Activated T-cell treated with anti-CD3 and anti-CD28 coated beads for 1 hour (primary cell): Measurements from ENCODE around the gene BCL7C.

Experiments used
- DNase-seq: peaks from one replicate; pipeline ENCODE4 v3.0.0-alpha.2; 2020; ENCODE audit warnings: low read depth

Gene BCL7C

GRCh38 chr16:30922420-30922959 lies 28.6 kb upstream of the BCL7C start:
- peak; percentile 97 for DNase-seq

GRCh38 chr16:30921748-30922419 lies 28.0 kb upstream of the BCL7C start:
- peak; percentile 83 for DNase-seq

- no peak for DNase-seq
Measured at GRCh38 chr16:30921459-30921747, 27.5 kb upstream of the BCL7C start.

GRCh38 chr16:30920891-30921290 lies 27.0 kb upstream of the BCL7C start:
- no peak for DNase-seq

GRCh38 chr16:30918614-30919013 lies 24.7 kb upstream of the BCL7C start:
- no peak for DNase-seq

- DNase-seq = no peak
Measured at GRCh38 chr16:30914830-30915229, 21.0 kb upstream of the BCL7C start.

- DNase-seq = no peak
Measured at GRCh38 chr16:30912794-30913412, 19.0 kb upstream of the BCL7C start.

- no peak for DNase-seq
Measured at GRCh38 chr16:30910427-30911029, 16.7 kb upstream of the BCL7C start.

GRCh38 chr16:30907064-30907463 lies 13.2 kb upstream of the BCL7C start:
- no peak for DNase-seq

GRCh38 chr16:30904114-30904780 lies 10.4 kb upstream of the BCL7C start:
- no peak for DNase-seq

GRCh38 chr16:30903596-30903995 lies 9.7 kb upstream of the BCL7C start:
- DNase-seq = no peak

- DNase-seq = no peak
Measured at GRCh38 chr16:30903002-30903401, 9.1 kb upstream of the BCL7C start.

- DNase-seq = peak; percentile 41
Measured at GRCh38 chr16:30902029-30902972, 8.4 kb upstream of the BCL7C start.

- no peak for DNase-seq
Measured at GRCh38 chr16:30901201-30902028, 7.5 kb upstream of the BCL7C start.

- DNase-seq = no peak
Measured at GRCh38 chr16:30900588-30900987, 6.7 kb upstream of the BCL7C start.

- no peak for DNase-seq
Measured at GRCh38 chr16:30899794-30900193, 5.9 kb upstream of the BCL7C start.

GRCh38 chr16:30896889-30897733 lies 3.2 kb upstream of the BCL7C start:
- peak; percentile 72 for DNase-seq

GRCh38 chr16:30896261-30896888 lies 2.5 kb upstream of the BCL7C start, which contains the start of gene CTF1:
CTF1 (plus strand) TSS chr16:30896614; CDS start chr16:30896644, 30 bp downstream.
- DNase-seq = no peak

GRCh38 chr16:30895627-30896260 lies 1.9 kb upstream of the BCL7C start:
- no peak for DNase-seq
